Prostate gland (tissue), 2 donors: ENCODE data around the gene SOX14.

ENCODE experiments used
- CTCF ChIP-seq, 4 experiments: fragments of 200-600 bp in 2 of 4; fragments of 450-650 bp in 2 of 4; sonication (generic) in 2 of 4; IDR thresholded peaks; 1 replicate in 3 of 4; 2 replicates in 1 of 4; pipeline ENCODE4 v1.5.1; 2016 to 2019; ENCODE audit warnings: antibody characterized with exemption in 4 of 4, mild to moderate bottlenecking in 2 of 4, moderate library complexity in 2 of 4
- POLR2A ChIP-seq: fragments of 450-650 bp; IDR thresholded peaks from one replicate; pipeline ENCODE4 v1.6.1; 2016; ENCODE audit warnings: antibody characterized with exemption, mild to moderate bottlenecking

GRCh38 chr3:137767538-137768360 is 3.6 kb downstream of the SOX14 start:
- TF ChIP-seq POLR2A (no peak), CTCF (IDR thresholded peaks at IDR 0.05) (no peak)
